ENCODE measurements around the gene PLCL1.

Gene PLCL1

DNA sequence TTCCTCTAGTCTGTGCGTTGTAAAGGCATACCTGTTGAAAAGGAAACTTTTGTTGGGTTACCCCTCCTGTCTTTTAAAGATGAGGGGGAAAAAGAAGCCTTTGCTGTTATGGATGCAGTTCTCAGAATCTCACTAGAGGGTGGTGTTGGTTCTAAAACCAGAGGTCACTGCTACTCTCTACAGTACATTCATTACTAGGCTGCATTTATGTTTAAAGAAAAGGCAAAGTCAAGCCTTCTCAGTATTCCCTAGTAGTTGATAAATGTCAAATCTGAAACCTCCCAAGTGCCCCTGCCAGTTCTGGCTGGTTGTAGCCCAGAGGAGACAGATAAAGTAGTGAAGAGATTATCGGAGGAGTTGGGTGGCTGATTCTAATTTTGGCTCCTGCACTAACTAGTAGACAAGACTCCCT is 1.4 kb upstream of the PLCL1 start:
- Histone ChIP-seq H3K27me3 (replicated peaks; ENCODE audit: insufficient read depth, low read length) (no peaks in the 10 kb centered on the region), H4K20me1 (ENCODE audit: insufficient read depth, low read length) (no peaks in the 10 kb centered on the region), H3K27ac (ENCODE audit: low read length) (no peak overlapping the region), H3K4me2 (ENCODE audit: low read depth, low read length) (peak overlapping the region; percentile 72; the same call in 1 of the 2 replicates), H3K79me2 (ENCODE audit: low read length) (no peaks in the 10 kb centered on the region), H3K9ac (ENCODE audit: low read length) (no peak overlapping the region), H3K9me3 (replicated peaks; ENCODE audit: insufficient read depth, low read length) (no peaks in the 10 kb centered on the region), H3K4me1 (ENCODE audit: low read length) (peaks cover 4% of the 10 kb centered on the region), H3K36me3 (replicated peaks; ENCODE audit: insufficient read depth, low read length) (no peaks in the 10 kb centered on the region), H3F3A (ENCODE audit: insufficient read depth, low read length) (no peaks in the 10 kb centered on the region), H3K9me2 (replicated peaks; ENCODE audit: insufficient read depth, low read length) (no peaks in the 10 kb centered on the region), H3K4me3 (ENCODE audit: low read length) (no peak overlapping the region; the same call in 1 of the 2 replicates), H2AFZ (ENCODE audit: low read length) (no peak overlapping the region)
- DNase-seq, result peak; percentile 71
- TF ChIP-seq, protein P1, sequence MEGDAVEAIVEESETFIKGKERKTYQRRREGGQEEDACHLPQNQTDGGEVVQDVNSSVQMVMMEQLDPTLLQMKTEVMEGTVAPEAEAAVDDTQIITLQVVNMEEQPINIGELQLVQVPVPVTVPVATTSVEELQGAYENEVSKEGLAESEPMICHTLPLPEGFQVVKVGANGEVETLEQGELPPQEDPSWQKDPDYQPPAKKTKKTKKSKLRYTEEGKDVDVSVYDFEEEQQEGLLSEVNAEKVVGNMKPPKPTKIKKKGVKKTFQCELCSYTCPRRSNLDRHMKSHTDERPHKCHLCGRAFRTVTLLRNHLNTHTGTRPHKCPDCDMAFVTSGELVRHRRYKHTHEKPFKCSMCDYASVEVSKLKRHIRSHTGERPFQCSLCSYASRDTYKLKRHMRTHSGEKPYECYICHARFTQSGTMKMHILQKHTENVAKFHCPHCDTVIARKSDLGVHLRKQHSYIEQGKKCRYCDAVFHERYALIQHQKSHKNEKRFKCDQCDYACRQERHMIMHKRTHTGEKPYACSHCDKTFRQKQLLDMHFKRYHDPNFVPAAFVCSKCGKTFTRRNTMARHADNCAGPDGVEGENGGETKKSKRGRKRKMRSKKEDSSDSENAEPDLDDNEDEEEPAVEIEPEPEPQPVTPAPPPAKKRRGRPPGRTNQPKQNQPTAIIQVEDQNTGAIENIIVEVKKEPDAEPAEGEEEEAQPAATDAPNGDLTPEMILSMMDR (IDR thresholded peaks at IDR 0.05; ENCODE audit: low read length), result peak; percentile 90
- TF ChIP-seq EZH2phosphoT487 (IDR thresholded peaks at IDR 0.05; ENCODE audit: low read length), result no peak
- TF ChIP-seq EZH2 (optimal IDR thresholded peaks at IDR 0.05; ENCODE audit: low read depth, low read length), result no peak

GRCh38 chr2:197804758-197805714 is 643 bp downstream of the PLCL1 start:
- Histone ChIP-seq H3K27me3 (replicated peaks; ENCODE audit: insufficient read depth, low read length) (no peaks in the 10 kb centered on the region), H3K9me3 (replicated peaks; ENCODE audit: insufficient read depth, low read length) (no peaks in the 10 kb centered on the region), H3K79me2 (ENCODE audit: low read length) (no peaks in the 10 kb centered on the region), H3F3A (ENCODE audit: insufficient read depth, low read length) (no peaks in the 10 kb centered on the region), H3K27ac (ENCODE audit: low read length) (no peak overlapping the region), H3K9ac (ENCODE audit: low read length) (peak overlapping the region; percentile 51; the same call in 1 of the 2 replicates), H2AFZ (ENCODE audit: low read length) (peak overlapping the region; percentile 81), H3K4me2 (ENCODE audit: low read depth, low read length) (peak overlapping the region; percentile 77), H3K4me3 (ENCODE audit: low read length) (peak overlapping the region; percentile 78), H3K36me3 (replicated peaks; ENCODE audit: insufficient read depth, low read length) (no peaks in the 10 kb centered on the region), H4K20me1 (ENCODE audit: insufficient read depth, low read length) (no peaks in the 10 kb centered on the region), H3K4me1 (ENCODE audit: low read length) (peaks cover 4% of the 10 kb centered on the region), H3K9me2 (replicated peaks; ENCODE audit: insufficient read depth, low read length) (no peaks in the 10 kb centered on the region)
- DNase-seq, result peak; percentile 29
- no peak for TF ChIP-seq EZH2phosphoT487 (IDR thresholded peaks at IDR 0.05; ENCODE audit: low read length)
- no peak for TF ChIP-seq EZH2 (optimal IDR thresholded peaks at IDR 0.05; ENCODE audit: low read depth, low read length)
- TF ChIP-seq, protein P1 (IDR thresholded peaks at IDR 0.05; ENCODE audit: low read length), result peak; percentile 0

- Histone ChIP-seq H3K9me3 (replicated peaks; ENCODE audit: insufficient read depth, low read length) (no peaks in the 10 kb centered on the region), H3K36me3 (replicated peaks; ENCODE audit: insufficient read depth, low read length) (no peaks in the 10 kb centered on the region), H3F3A (ENCODE audit: insufficient read depth, low read length) (no peaks in the 10 kb centered on the region), H2AFZ (ENCODE audit: low read length) (no peak overlapping the region), H3K9ac (ENCODE audit: low read length) (no peak overlapping the region), H3K27me3 (replicated peaks; ENCODE audit: insufficient read depth, low read length) (no peaks in the 10 kb centered on the region), H4K20me1 (ENCODE audit: insufficient read depth, low read length) (no peaks in the 10 kb centered on the region), H3K4me1 (ENCODE audit: low read length) (peaks cover 4% of the 10 kb centered on the region), H3K4me2 (ENCODE audit: low read depth, low read length) (peak overlapping the region; percentile 77), H3K4me3 (ENCODE audit: low read length) (peak overlapping the region; percentile 78; the same call in 1 of the 2 replicates), H3K9me2 (replicated peaks; ENCODE audit: insufficient read depth, low read length) (no peaks in the 10 kb centered on the region), H3K27ac (ENCODE audit: low read length) (no peak overlapping the region), H3K79me2 (ENCODE audit: low read length) (no peaks in the 10 kb centered on the region)
- TF ChIP-seq EZH2phosphoT487 (IDR thresholded peaks at IDR 0.05; ENCODE audit: low read length) (no peak), EZH2 (optimal IDR thresholded peaks at IDR 0.05; ENCODE audit: low read depth, low read length) (no peak)
- TF ChIP-seq, protein P1 (IDR thresholded peaks at IDR 0.05; ENCODE audit: low read length), result no peak
- no peak for DNase-seq
Observed at GRCh38 chr2:197805715-197806633, 1.6 kb downstream of the PLCL1 start.
